ENCODE data around the gene SH3BP5L. TPM values are rescaled to one million over a fixed set of nuclear protein-coding genes. Genes with fewer than 3 reads are reported as not detected.

The SH3BP5L gene
- total RNA-seq (2012; rRNA removed) (23.3 and 25.0 TPM in 2 replicates), polyA plus RNA-seq (2012; rRNA removed) (35.6 and 35.9 TPM in 2 replicates), Bru-seq, nascent RNA (percentile 83 among the genes with signal in this experiment), BruChase-seq, experiment 1, labeled RNA remaining after a 6-hour chase (percentile 71 among the genes with signal in this experiment), BruChase-seq, experiment 2, labeled RNA remaining after a 2-hour chase (percentile 77 among the genes with signal in this experiment)
- polyA plus RNA-seq (2012; cell fraction: cytosol; rRNA removed): 29.6 TPM in 2 replicates
- polyA plus RNA-seq (2012; cell fraction: nucleus; rRNA removed; ENCODE audit: low replicate concordance): 49.6 and 76.9 TPM in 2 replicates
- long read RNA-seq, partial matches to known transcripts: 1 of 6 reads
- long read RNA-seq, other reads (novel, unspliced or antisense): 4 of 6 reads

- H4K20me1 ChIP-seq (ENCODE audit: insufficient read depth, low read length): peaks cover 18% of the 10 kb centered on the region; the same call in 1 of the 2 replicates
- peak within 1 kb of the TSS; percentile 93 for H2BK5ac ChIP-seq (ENCODE audit: low read depth, low read length, poor library complexity, severe bottlenecking)
- H3K56ac ChIP-seq (ENCODE audit: extremely low read depth, insufficient read depth, low read length): peak within 1 kb of the TSS; percentile 100
- peak within 1 kb of the TSS; percentile 66 to 97 for H4K8ac ChIP-seq (ENCODE audit: low read depth in 2 of 2, low read length in 2 of 2)
- peak within 1 kb of the TSS; percentile 100 for H2BK15ac ChIP-seq (ENCODE audit: low read depth, low read length)
- H2AK9ac ChIP-seq (replicated peaks; ENCODE audit: low read depth, low read length, poor library complexity): peak within 1 kb of the TSS; percentile 100
- H3K14ac ChIP-seq (replicated peaks; ENCODE audit: low read depth, low read length): peak within 1 kb of the TSS; percentile 99
- peak within 1 kb of the TSS; percentile 96 for H2AFZ ChIP-seq (replicated peaks; ENCODE audit: low read length, poor library complexity)
- peak within 1 kb of the TSS; percentile 94 for H3K4me2 ChIP-seq (ENCODE audit: low read depth, low read length)
- H3K18ac ChIP-seq (ENCODE audit: low read depth, low read length): peak within 1 kb of the TSS; percentile 94
- peak within 1 kb of the TSS; percentile 99 for H3K4ac ChIP-seq (ENCODE audit: low read depth, low read length)
- intact Hi-C loops (cut with micrococcal nuclease) (loop anchor here (1.0 kb wide), 1 partner anchor 47 kb away; no protein-coding TSS in a partner anchor), in situ Hi-C loops (cut with MboI; ENCODE audit: low sequenced_read_pairs) (no loop called here), dilution Hi-C loops (cut with HindIII; ENCODE audit: low sequenced_read_pairs, unreplicated experiment) (no loop called here)
- ATAC-seq (ENCODE audit: low read depth) (peak; percentile 79), DNase-seq (peak; percentile 96)
- H3K36me3 ChIP-seq (ENCODE audit: control insufficient read depth, insufficient read depth, low read length): peaks cover 7% of the 10 kb centered on the region
- H3K4me3 ChIP-seq (ENCODE audit: insufficient read depth, low read depth, low read length): peak within 1 kb of the TSS; percentile 79
- no peaks in the 10 kb centered on the region for H3K27me3 ChIP-seq (ENCODE audit: control insufficient read depth, insufficient read depth, low read length)
- H3K9me1 ChIP-seq (ENCODE audit: insufficient read depth, low read length): peaks cover 18% of the 10 kb centered on the region
- H3K23ac ChIP-seq (ENCODE audit: low read depth, low read length): peak within 1 kb of the TSS; percentile 99
- no TSS peak for BruUV-seq (replicated peaks)
- H4K5ac ChIP-seq (ENCODE audit: low read depth, low read length): peak within 1 kb of the TSS; percentile 80
- POLR2A ChIA-PET (ENCODE audit: unreplicated experiment): interaction anchor here (0.6 to 1.6 kb wide), 3 partner anchors 12 to 588 kb away, joined by 4 to 12 read pairs (median 5); partner anchors contain the start of gene ZNF672
- H3K9me3 ChIP-seq (ENCODE audit: control insufficient read depth, insufficient read depth, low read length): no peaks in the 10 kb centered on the region
- peaks cover 15 to 53% of the 10 kb centered on the region in 2 experiments; a peak in 3 of 4 replicates for H3K79me1 ChIP-seq (ENCODE audit: low read depth in 1 of 2, low read length in 2 of 2)
- peak within 1 kb of the TSS; percentile 95 for H3K9ac ChIP-seq (ENCODE audit: low read depth, low read length)
- CTCF ChIA-PET: interaction anchor here (1.0 to 1.1 kb wide), 2 partner anchors 11 to 16 kb away, joined by 4 to 6 read pairs; partner anchors contain the start of gene ZNF672
- whole genome bisulfite sequencing, 2 experiments (ENCODE audit: extremely low coverage in 2 of 2, insufficient read length in 1 of 2): 0% methylated on average over 17 of the region's 56 CpGs; no CpG with 5 or more reads in 1 of the 2 experiments
- H2BK20ac ChIP-seq (ENCODE audit: low read depth, low read length): peak within 1 kb of the TSS; percentile 98
- H2BK120ac ChIP-seq (ENCODE audit: low read depth, low read length): peak within 1 kb of the TSS; percentile 99
- H3K27ac ChIP-seq (ENCODE audit: insufficient read depth, low read length): peak within 1 kb of the TSS; percentile 96
- H3K4me1 ChIP-seq (ENCODE audit: control insufficient read depth, insufficient read depth, low read length): peaks cover 18% of the 10 kb centered on the region
- H2AK5ac ChIP-seq (ENCODE audit: low read depth, low read length): peak within 1 kb of the TSS; percentile 94
- peak within 1 kb of the TSS; percentile 99 for H4K91ac ChIP-seq (ENCODE audit: insufficient read depth, low read depth, low read length)
- TF ChIP-seq POLR2A (IDR thresholded peaks at IDR 0.05; ENCODE audit: low read depth, low read length) (peak; percentile 77), MXI1 (IDR thresholded peaks at IDR 0.05; ENCODE audit: borderline replicate concordance, low read depth, low read length) (0 out of 2 replicates have a peak, but pooled peaks have one; percentile 43), USF2 (IDR thresholded peaks at IDR 0.05; ENCODE audit: low read depth, low read length) (no peak), NFE2L2 (IDR thresholded peaks at IDR 0.05; ENCODE audit: low read depth, low read length) (no peak), BHLHE40 (IDR thresholded peaks at IDR 0.05; ENCODE audit: low read depth, low read length) (no peak; the same call in 1 of the 2 replicates), SMC3 (IDR thresholded peaks at IDR 0.05; ENCODE audit: low read depth, low read length) (no peak), ELK1 (IDR thresholded peaks at IDR 0.05; ENCODE audit: borderline replicate concordance, low read depth, low read length) (0 out of 2 replicates have a peak, but pooled peaks have one; percentile 44), RCOR1 (IDR thresholded peaks at IDR 0.05; ENCODE audit: insufficient replicate concordance, low read length) (no peak), CTCF (conservative IDR thresholded peaks at IDR 0.05; ENCODE audit: low read depth, low read length) (peak; percentile 57), CEBPB (IDR thresholded peaks at IDR 0.05; ENCODE audit: low read depth, low read length) (no peak)
Observed at GRCh38 chr1:248825909-248826760, at the start of gene SH3BP5L. Gene SH3BP5L (minus strand): TSS chr1:248825915. CDS start chr1:248824935, 980 bp downstream.

All from IMR-90 (cell line).